Trophoblast cell (in vitro differentiated cells and primary cell): Measurements from ENCODE around the gene PDLIM5.

Experiments used
- DNase-seq, 2 donors: peaks; one replicate each; pipeline ENCODE4 v3.0.0-alpha.2; 2016
- H2AFZ ChIP-seq: 2 replicates; pipeline ENCODE4 v1.6.1; 2013; ENCODE audit warnings: low read length, moderate library complexity, mild to moderate bottlenecking; ENCODE audit not compliant: insufficient read depth, poor library complexity
- H2AK5ac ChIP-seq: 2 replicates; pipeline ENCODE4 v1.6.1; 2013; ENCODE audit warnings: mild to moderate bottlenecking, low read length
- H2BK120ac ChIP-seq: 2 replicates; pipeline ENCODE4 v1.6.1; 2013; ENCODE audit warnings: low read length, mild to moderate bottlenecking, moderate library complexity; ENCODE audit not compliant: insufficient read depth, poor library complexity
- H2BK12ac ChIP-seq: 2 replicates; pipeline ENCODE4 v1.6.1; 2013; ENCODE audit warnings: mild to moderate bottlenecking, low read length, moderate library complexity
- H2BK5ac ChIP-seq: 2 replicates; pipeline ENCODE4 v1.6.1; 2013; ENCODE audit warnings: low read length, low read depth, moderate library complexity, mild to moderate bottlenecking; ENCODE audit not compliant: poor library complexity
- H3K14ac ChIP-seq: 2 replicates; pipeline ENCODE4 v1.6.1; 2013; ENCODE audit warnings: mild to moderate bottlenecking, low read length
- H3K18ac ChIP-seq: 2 replicates; pipeline ENCODE4 v1.6.1; 2013; ENCODE audit warnings: mild to moderate bottlenecking, low read length
- H3K23ac ChIP-seq: 2 replicates; pipeline ENCODE4 v1.6.1; 2013; ENCODE audit warnings: low read length
- H3K27ac ChIP-seq: 2 replicates; pipeline ENCODE4 v1.5.1; 2013; ENCODE audit warnings: low read depth, mild to moderate bottlenecking, inconsistent platforms, low read length, moderate library complexity
- H3K27me3 ChIP-seq: 2 replicates; pipeline ENCODE4 v1.6.1; 2013; ENCODE audit warnings: inconsistent platforms, mild to moderate bottlenecking, low read length, moderate library complexity; ENCODE audit not compliant: insufficient read depth
- H3K36me3 ChIP-seq, 2 experiments: 1 replicate in 1 of 2; 2 replicates in 1 of 2; pipeline ENCODE4 v1.6.1; 2013; ENCODE audit warnings: low read length in 2 of 2, mild to moderate bottlenecking in 2 of 2, moderate library complexity in 1 of 2; ENCODE audit not compliant: insufficient read depth in 2 of 2, control insufficient read depth in 1 of 2
- H3K4ac ChIP-seq: 2 replicates; pipeline ENCODE4 v1.6.1; 2013; ENCODE audit warnings: low read depth, mild to moderate bottlenecking, low read length, moderate library complexity
- H3K4me1 ChIP-seq, 2 experiments: 1 replicate in 1 of 2; 2 replicates in 1 of 2; pipeline ENCODE4 v1.6.1; 2013; ENCODE audit warnings: low read length in 2 of 2, mild to moderate bottlenecking in 2 of 2, moderate library complexity in 1 of 2; ENCODE audit not compliant: insufficient read depth in 2 of 2, control insufficient read depth in 1 of 2
- H3K4me2 ChIP-seq: 2 replicates; pipeline ENCODE4 v1.6.1; 2013; ENCODE audit warnings: inconsistent platforms, mild to moderate bottlenecking, low read length, moderate library complexity
- H3K4me3 ChIP-seq: 2 replicates; pipeline ENCODE4 v1.5.1; 2013; ENCODE audit warnings: mild to moderate bottlenecking, low read depth, low read length, inconsistent platforms
- H3K79me1 ChIP-seq: one replicate; pipeline ENCODE4 v1.6.1; 2013; ENCODE audit warnings: low read length
- H3K79me2 ChIP-seq: 2 replicates; pipeline ENCODE4 v1.6.1; 2013; ENCODE audit warnings: low read length, mild to moderate bottlenecking; ENCODE audit not compliant: control insufficient read depth, insufficient read depth, poor library complexity
- H3K9ac ChIP-seq: 2 replicates; pipeline ENCODE4 v1.6.1; 2013; ENCODE audit warnings: mild to moderate bottlenecking, low read length
- H3K9me3 ChIP-seq: 2 replicates; pipeline ENCODE4 v1.6.1; 2013; ENCODE audit warnings: low read depth, mild to moderate bottlenecking, control low read depth, inconsistent platforms, low read length; ENCODE audit not compliant: insufficient read depth
- H4K12ac ChIP-seq: 2 replicates; pipeline ENCODE4 v1.6.1; 2013; ENCODE audit warnings: low read depth, mild to moderate bottlenecking, low read length, moderate library complexity
- H4K8ac ChIP-seq: 2 replicates; pipeline ENCODE4 v1.6.1; 2013; ENCODE audit warnings: low read depth, mild to moderate bottlenecking, low read length, moderate library complexity
- H4K91ac ChIP-seq: one replicate; pipeline ENCODE4 v1.6.1; 2013; ENCODE audit warnings: low read depth, mild to moderate bottlenecking, low read length, moderate library complexity
- WGBS: extraction: QIAGEN DNeasy Blood & Tissue Kit; methylation state at CpG from one replicate; pipeline ENCODE4 v1.1.7; 2013; ENCODE audit warnings: missing lambda C conversion rate; ENCODE audit not compliant: insufficient read length, insufficient coverage; ENCODE audit errors: extremely low coverage; 5-methylcytosine and 5-hydroxymethylcytosine counted together

PDLIM5 gene

DNA sequence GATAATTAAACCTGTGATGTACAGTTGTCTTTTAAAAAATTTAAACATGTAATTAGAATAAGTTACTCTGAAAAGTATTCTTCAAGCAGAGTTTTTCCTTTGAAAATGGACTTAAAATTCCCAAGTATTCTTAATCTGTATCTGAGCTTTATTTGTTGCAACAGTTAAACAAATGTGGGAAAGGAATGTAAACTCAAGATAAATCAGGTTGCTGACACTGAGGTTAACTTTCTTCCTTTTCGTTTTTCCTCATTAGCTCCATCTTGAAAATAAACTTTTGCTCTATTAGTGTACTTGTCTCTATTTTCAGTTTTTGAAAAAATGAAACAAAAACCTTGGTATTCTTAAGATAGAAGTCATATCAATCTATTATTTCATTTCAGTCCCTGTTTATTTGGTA lies 161.5 kb downstream of the PDLIM5 start:
- Histone ChIP-seq H2AK5ac (no peak overlapping the region), H3K27me3 (no peaks in the 10 kb centered on the region), H3K4me2 (no peak overlapping the region), H3K9me3 (no peaks in the 10 kb centered on the region), H2BK120ac (no peak overlapping the region), H2AFZ (no peak overlapping the region), H3K14ac (no peak overlapping the region), H4K91ac (no peak overlapping the region), H3K4ac (no peak overlapping the region), H4K8ac (no peak overlapping the region), H3K23ac (no peak overlapping the region), H3K36me3 (peaks cover 3% of the 10 kb centered on the region in 2 experiments), H3K27ac (no peak overlapping the region), H3K79me2 (no peaks in the 10 kb centered on the region), H3K4me3 (no peak overlapping the region), H4K12ac (no peak overlapping the region), H2BK12ac (no peak overlapping the region), H3K18ac (no peak overlapping the region), H2BK5ac (no peak overlapping the region), H3K4me1 (no peaks in the 10 kb centered on the region), H3K9ac (no peak overlapping the region), H3K79me1 (no peaks in the 10 kb centered on the region)
- DNase-seq = no peak
- no CpG with 5 or more reads among the region's 1 CpG for WGBS

DNA sequence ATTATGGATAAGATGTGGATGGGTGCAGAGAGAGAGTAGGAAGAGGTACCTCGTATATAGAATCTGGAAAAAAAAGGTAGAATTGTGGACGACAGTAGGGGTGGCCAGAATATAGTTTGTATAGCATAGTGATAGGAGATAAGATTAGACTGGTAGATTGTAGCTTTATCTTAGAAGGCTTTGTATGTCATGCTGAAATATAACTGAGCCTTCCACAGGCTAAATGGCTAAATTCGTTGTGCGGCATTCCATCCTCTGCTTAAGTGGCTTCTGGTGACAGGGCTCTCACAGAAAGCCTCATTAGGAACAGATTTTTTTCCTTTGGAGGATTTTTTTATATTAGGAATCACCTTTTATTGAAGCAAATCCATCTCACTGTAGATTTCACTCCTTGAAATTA lies 163.7 kb downstream of the PDLIM5 start:
- Histone ChIP-seq H4K91ac (no peak overlapping the region), H4K8ac (no peak overlapping the region), H3K27ac (no peak overlapping the region), H2AK5ac (no peak overlapping the region), H3K4me2 (no peak overlapping the region), H3K9me3 (no peaks in the 10 kb centered on the region), H3K4me1 (no peaks in the 10 kb centered on the region), H3K9ac (no peak overlapping the region), H3K79me2 (no peaks in the 10 kb centered on the region), H2BK12ac (no peak overlapping the region), H3K4ac (no peak overlapping the region), H2BK120ac (no peak overlapping the region), H4K12ac (no peak overlapping the region), H3K36me3 (peaks cover 3 to 5% of the 10 kb centered on the region in 2 experiments), H3K27me3 (no peaks in the 10 kb centered on the region), H2BK5ac (no peak overlapping the region), H3K79me1 (no peaks in the 10 kb centered on the region), H3K18ac (no peak overlapping the region), H3K14ac (no peak overlapping the region), H3K4me3 (no peak overlapping the region), H3K23ac (no peak overlapping the region), H2AFZ (no peak overlapping the region)
- peak; percentile 14 to 51 for DNase-seq
- 100% methylated on average over 1 of the region's 4 CpGs for WGBS

DNA sequence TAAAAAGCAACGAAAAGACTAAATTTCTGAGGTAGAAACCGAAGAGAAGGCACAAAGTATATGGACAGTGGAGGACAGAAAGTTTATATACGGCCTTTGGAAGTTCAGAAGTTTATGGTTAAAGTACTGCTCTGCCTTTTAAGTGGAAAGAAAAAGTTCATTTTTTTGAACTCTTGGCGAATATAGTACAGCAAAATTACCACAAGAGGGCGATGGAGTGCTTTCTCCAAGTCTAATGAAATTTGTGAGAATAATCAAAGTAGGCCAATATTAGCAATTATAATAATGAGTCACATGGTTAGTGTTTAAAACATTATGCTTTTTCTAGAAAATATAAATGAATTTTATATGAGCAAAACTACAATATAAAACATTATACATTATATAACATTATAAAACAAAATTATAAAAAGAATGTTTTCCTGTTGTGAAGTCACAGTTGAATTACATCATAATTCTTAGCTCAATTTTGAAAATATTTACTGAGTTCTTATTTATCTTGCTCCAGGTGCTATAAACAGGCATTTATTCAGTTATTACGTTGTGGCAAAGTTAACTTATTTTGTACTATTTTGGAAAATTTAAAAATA lies 169.8 kb downstream of the PDLIM5 start:
- Histone ChIP-seq H3K36me3 (peaks cover 3 to 5% of the 10 kb centered on the region in 2 experiments), H4K91ac (no peak overlapping the region), H3K4me3 (no peak overlapping the region), H3K27ac (no peak overlapping the region), H3K9ac (no peak overlapping the region), H3K27me3 (no peaks in the 10 kb centered on the region), H2BK5ac (no peak overlapping the region), H3K79me2 (no peaks in the 10 kb centered on the region), H4K8ac (no peak overlapping the region), H3K18ac (no peak overlapping the region), H2AFZ (no peak overlapping the region), H2BK12ac (no peak overlapping the region), H3K4ac (no peak overlapping the region), H3K4me2 (no peak overlapping the region), H2BK120ac (no peak overlapping the region), H4K12ac (no peak overlapping the region), H3K14ac (no peak overlapping the region), H2AK5ac (no peak overlapping the region), H3K9me3 (no peaks in the 10 kb centered on the region), H3K23ac (no peak overlapping the region), H3K4me1 (no peaks in the 10 kb centered on the region), H3K79me1 (no peaks in the 10 kb centered on the region)
- no CpG with 5 or more reads among the region's 6 CpGs for WGBS
- peak in 1 of 2 donors; percentile 78 for DNase-seq

DNA sequence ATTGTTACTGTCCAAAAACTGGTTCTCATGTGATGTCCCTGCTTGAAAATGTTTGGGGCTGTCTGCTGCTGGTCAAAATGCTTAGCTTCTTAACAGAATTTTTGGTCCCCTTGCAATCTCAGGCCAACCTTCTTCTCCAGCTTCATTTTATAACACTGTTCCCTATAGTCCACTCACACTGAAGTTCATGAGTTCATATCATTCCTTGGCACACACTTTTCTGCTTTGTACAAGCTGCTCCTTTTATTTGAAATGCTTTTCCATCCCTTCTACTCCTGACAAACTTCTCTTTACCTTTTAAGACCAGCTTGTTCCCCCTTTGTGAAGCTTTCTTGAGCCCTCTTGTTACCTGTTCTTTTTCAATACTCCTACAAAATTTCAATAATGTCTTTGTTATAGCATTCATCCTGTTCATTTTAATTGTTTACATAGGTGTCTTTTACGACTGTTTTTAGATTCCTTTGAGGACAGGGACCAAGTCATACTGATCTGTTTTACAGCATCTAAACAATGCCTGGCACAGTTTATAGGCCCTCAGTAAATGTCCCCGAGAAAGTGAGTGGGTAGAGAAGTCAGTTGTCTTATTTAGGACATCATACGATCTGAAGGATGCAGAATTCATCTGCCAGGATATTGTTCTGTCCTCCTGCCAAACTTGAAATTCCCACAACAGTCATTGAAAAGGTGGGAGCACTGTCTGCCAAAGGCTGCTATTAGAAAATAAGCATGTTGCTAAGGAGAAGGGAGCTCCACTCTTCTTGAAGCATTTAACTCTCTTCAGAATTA lies 171.6 kb downstream of the PDLIM5 start:
- no peak overlapping the region for H2BK120ac ChIP-seq
- no peak overlapping the region for H4K12ac ChIP-seq
- H3K36me3 ChIP-seq = peaks cover 0 to 2% of the 10 kb centered on the region in 2 experiments
- H3K27ac ChIP-seq = no peak overlapping the region
- no CpG with 5 or more reads among the region's 3 CpGs for WGBS
- no peaks in the 10 kb centered on the region for H3K79me2 ChIP-seq
- no peak overlapping the region for H3K14ac ChIP-seq
- no peak overlapping the region for H4K8ac ChIP-seq
- H2AK5ac ChIP-seq = no peak overlapping the region
- no peak overlapping the region for H3K23ac ChIP-seq
- no peak overlapping the region for H2AFZ ChIP-seq
- H3K9me3 ChIP-seq = no peaks in the 10 kb centered on the region
- H2BK12ac ChIP-seq = no peak overlapping the region
- no peak overlapping the region for H3K4me3 ChIP-seq
- H3K18ac ChIP-seq = no peak overlapping the region
- no peaks in the 10 kb centered on the region for H3K4me1 ChIP-seq
- no peaks in the 10 kb centered on the region for H3K27me3 ChIP-seq
- H3K9ac ChIP-seq = no peak overlapping the region
- H3K4me2 ChIP-seq = no peak overlapping the region
- H3K4ac ChIP-seq = no peak overlapping the region
- H3K79me1 ChIP-seq = no peaks in the 10 kb centered on the region
- no peak overlapping the region for H2BK5ac ChIP-seq
- DNase-seq = no peak
- H4K91ac ChIP-seq = no peak overlapping the region
